Liver (tissue), 9 donors: ENCODE results near the gene PDRG1. TPM values are rescaled to one million over a fixed set of nuclear protein-coding genes. Genes with fewer than 3 reads are reported as not detected.

ENCODE experiments used
- DNase-seq: peaks from one replicate; pipeline ENCODE4 v3.0.0-alpha.2; 2017; ENCODE audit warnings: low spot score
- H3K27ac ChIP-seq, 2 donors: one replicate each; pipeline ENCODE4 v1.7.0; 2013; ENCODE audit warnings: inconsistent platforms in 2 of 2, low read length in 2 of 2, control low read depth in 1 of 2, low read depth in 1 of 2, mild to moderate bottlenecking in 1 of 2
- H3K27me3 ChIP-seq, 4 donors: one replicate each; pipeline versions ENCODE4 v1.6.1 to v1.7.0; 2013; ENCODE audit warnings: low read length in 3 of 4, inconsistent platforms in 1 of 4, mild to moderate bottlenecking in 1 of 4, moderate library complexity in 1 of 4; ENCODE audit not compliant: control insufficient read depth in 4 of 4, insufficient read depth in 4 of 4
- H3K36me3 ChIP-seq, 4 donors: one replicate each; pipeline versions ENCODE4 v1.6.1 to v1.7.0; 2013; ENCODE audit warnings: low read length in 3 of 4, mild to moderate bottlenecking in 3 of 4, low read depth in 1 of 4, moderate library complexity in 1 of 4; ENCODE audit not compliant: control insufficient read depth in 4 of 4, insufficient read depth in 3 of 4
- H3K4me1 ChIP-seq, 4 donors: one replicate each; pipeline versions ENCODE4 v1.6.1 to v1.7.0; 2013; ENCODE audit warnings: low read length in 3 of 4, mild to moderate bottlenecking in 3 of 4, moderate library complexity in 1 of 4; ENCODE audit not compliant: control insufficient read depth in 4 of 4, insufficient read depth in 4 of 4
- H3K4me3 ChIP-seq, 3 donors: one replicate each; pipeline versions ENCODE4 v1.6.1 to v1.7.0; 2013; ENCODE audit warnings: low read length in 3 of 3, control low read depth in 1 of 3, low read depth in 1 of 3, mild to moderate bottlenecking in 1 of 3
- H3K9ac ChIP-seq, 2 donors: one replicate each; pipeline ENCODE4 v1.7.0; 2013; ENCODE audit warnings: low read length in 2 of 2, mild to moderate bottlenecking in 2 of 2, moderate library complexity in 2 of 2, control low read depth in 1 of 2, low read depth in 1 of 2
- H3K9me3 ChIP-seq, 4 donors: one replicate each; pipeline versions ENCODE4 v1.6.1 to v1.7.0; 2013; ENCODE audit warnings: low read length in 3 of 4; ENCODE audit not compliant: control insufficient read depth in 4 of 4
- EGR1 ChIP-seq, 2 donors: IDR thresholded peaks; 2 replicates each; pipeline ENCODE4 v1.6.1; 2016 to 2018; ENCODE audit warnings: antibody characterized with exemption in 2 of 2, low read depth in 2 of 2
- FOXA1 ChIP-seq: IDR thresholded peaks from 2 replicates; pipeline ENCODE4 v1.6.1; 2016; ENCODE audit warnings: antibody characterized with exemption
- FOXA2 ChIP-seq: IDR thresholded peaks from 2 replicates; pipeline ENCODE4 v1.6.1; 2016; ENCODE audit warnings: antibody characterized with exemption
- GABPA ChIP-seq, 2 donors: IDR thresholded peaks in 1 of 2; conservative IDR thresholded peaks in 1 of 2; 2 replicates each; pipeline ENCODE4 v1.6.1; 2016; ENCODE audit warnings: antibody characterized with exemption in 2 of 2, mild to moderate bottlenecking in 1 of 2, moderate library complexity in 1 of 2
- HNF4A ChIP-seq, 2 donors: conservative IDR thresholded peaks; 2 replicates each; pipeline ENCODE4 v1.6.1; 2016; ENCODE audit warnings: antibody characterized with exemption in 2 of 2, mild to moderate bottlenecking in 2 of 2
- HNF4G ChIP-seq: IDR thresholded peaks from 2 replicates; pipeline ENCODE4 v1.6.1; 2016; ENCODE audit warnings: antibody characterized with exemption
- JUND ChIP-seq, 2 donors: IDR thresholded peaks; 2 replicates each; pipeline ENCODE4 v1.6.1; 2016; ENCODE audit warnings: antibody characterized with exemption in 2 of 2
- MAX ChIP-seq: IDR thresholded peaks from 2 replicates; pipeline ENCODE4 v1.6.1; 2016; ENCODE audit warnings: antibody characterized with exemption
- NR2F2 ChIP-seq: IDR thresholded peaks from 2 replicates; pipeline ENCODE4 v1.6.1; 2016; ENCODE audit warnings: antibody characterized with exemption
- RAD21 ChIP-seq, 2 donors: IDR thresholded peaks; 2 replicates each; pipeline ENCODE4 v1.6.1; 2016; ENCODE audit warnings: antibody characterized with exemption in 2 of 2, mild to moderate bottlenecking in 2 of 2
- REST ChIP-seq: IDR thresholded peaks from 2 replicates; pipeline ENCODE4 v1.6.1; 2016; ENCODE audit warnings: antibody characterized with exemption, mild to moderate bottlenecking
- RXRA ChIP-seq, 2 donors: IDR thresholded peaks; 2 replicates each; pipeline ENCODE4 v1.6.1; 2017 to 2018; ENCODE audit warnings: antibody characterized with exemption in 2 of 2, mild to moderate bottlenecking in 1 of 2
- SP1 ChIP-seq: IDR thresholded peaks from 2 replicates; pipeline ENCODE4 v1.6.1; 2018; ENCODE audit warnings: antibody characterized with exemption, mild to moderate bottlenecking
- TAF1 ChIP-seq: conservative IDR thresholded peaks from 2 replicates; pipeline ENCODE4 v1.6.1; 2016; ENCODE audit warnings: antibody characterized with exemption, mild to moderate bottlenecking
- YY1 ChIP-seq: IDR thresholded peaks from 2 replicates; pipeline ENCODE4 v1.6.1; 2016; ENCODE audit warnings: antibody characterized with exemption, mild to moderate bottlenecking
- ZBTB33 ChIP-seq: IDR thresholded peaks from 2 replicates; pipeline ENCODE4 v1.6.1; 2016; ENCODE audit warnings: antibody characterized with exemption
- WGBS: extraction: QIAGEN DNeasy Blood & Tissue Kit; methylation state at CpG from one replicate; pipeline ENCODE4 v1.1.7; 2013; 5-methylcytosine and 5-hydroxymethylcytosine counted together
- polyA plus RNA-seq, 2 donors: library from polyadenylated mRNA; stranded (reverse) in 1 of 2; unstranded in 1 of 2; fragments of 200-250 nt in 1 of 2; fragments of >200 nt in 1 of 2; fragmentation: Nextera tagmentation in 1 of 2; extraction: Ambion mirVana in 1 of 2; gene quantifications; one replicate each; pipeline versions ENCODE4 v1.2.1 to v1.2.3, GENCODE V29; 2013 to 2015
- total RNA-seq, 2 donors: library from RNA; depleted of rRNA; stranded (reverse); fragments of >200 nt; gene quantifications; one replicate each; pipeline ENCODE4 v1.2.3, GENCODE V29; 2014
- TF ChIP-seq, protein P1 (sequence below): IDR thresholded peaks from 2 replicates; pipeline ENCODE4 v1.6.1; 2016; ENCODE audit warnings: antibody characterized with exemption
- TF ChIP-seq, protein P2 (sequence below): fragments of 150-350 bp; IDR thresholded peaks from 2 replicates; pipeline ENCODE4 v1.5.1; 2017; ENCODE audit warnings: improper control_type of control experiment, low read depth, low read length; ENCODE audit not compliant: missing input control
- donor health status: healthy.
- donor health status: healthy.
- donor health status: healthy.
- donor health status: healthy.
- donor health status: healthy.

Gene PDRG1
- total and polyA plus RNA-seq, 4 donors = 2.2 to 8.0 (median 3.6) TPM

DNA sequence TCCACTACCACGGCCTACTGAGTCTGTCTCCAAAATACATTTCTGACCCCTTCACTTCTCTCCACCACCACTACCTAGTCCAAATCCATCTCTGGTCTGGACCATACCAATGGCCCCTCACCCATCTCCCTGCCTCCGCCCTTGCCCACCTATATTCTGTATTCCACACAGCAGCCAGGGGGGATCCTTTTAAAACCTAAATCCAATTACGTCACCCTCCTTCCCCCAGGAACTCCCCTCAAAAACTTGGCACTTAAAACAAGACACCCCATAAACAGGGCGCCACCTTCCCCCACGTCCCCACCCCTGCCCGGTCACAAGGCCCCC, 680 bp downstream of the PDRG1 start (continued):
- no peak for TF ChIP-seq REST
- TF ChIP-seq NR2F2 = no peak

- H3K27me3 ChIP-seq = no peaks in the 10 kb centered on the region
- H3K9ac ChIP-seq = peak overlapping the region in 1 of 2 donors; percentile 85
- peaks cover 4 to 14% (median 10%) of the 10 kb centered on the region in 4 donors for H3K4me1 ChIP-seq
- TF ChIP-seq, protein P1, sequence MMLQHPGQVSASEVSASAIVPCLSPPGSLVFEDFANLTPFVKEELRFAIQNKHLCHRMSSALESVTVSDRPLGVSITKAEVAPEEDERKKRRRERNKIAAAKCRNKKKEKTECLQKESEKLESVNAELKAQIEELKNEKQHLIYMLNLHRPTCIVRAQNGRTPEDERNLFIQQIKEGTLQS = no peak
- no peak for TF ChIP-seq HNF4G
- no peak for TF ChIP-seq FOXA1
- TF ChIP-seq REST = no peak
- TF ChIP-seq SP1 = no peak
- no peak for TF ChIP-seq EGR1 (IDR thresholded peaks at IDR 0.05; ENCODE audit: low read depth in 2 of 2)
- TF ChIP-seq JUND (IDR thresholded peaks at IDR 0.05) = no peak
- TF ChIP-seq HNF4A (conservative IDR thresholded peaks at IDR 0.05) = no peak
- no peak for TF ChIP-seq MAX
- no peak for TF ChIP-seq ZBTB33
- no peak for TF ChIP-seq GABPA (IDR thresholded peaks at IDR 0.05 in 1 of 2, conservative IDR thresholded peaks at IDR 0.05 in 1 of 2)
- TF ChIP-seq TAF1 = no peak
- TF ChIP-seq RAD21 (IDR thresholded peaks at IDR 0.05) = no peak
- TF ChIP-seq RXRA (IDR thresholded peaks at IDR 0.05) = no peak
- TF ChIP-seq, protein P2, sequence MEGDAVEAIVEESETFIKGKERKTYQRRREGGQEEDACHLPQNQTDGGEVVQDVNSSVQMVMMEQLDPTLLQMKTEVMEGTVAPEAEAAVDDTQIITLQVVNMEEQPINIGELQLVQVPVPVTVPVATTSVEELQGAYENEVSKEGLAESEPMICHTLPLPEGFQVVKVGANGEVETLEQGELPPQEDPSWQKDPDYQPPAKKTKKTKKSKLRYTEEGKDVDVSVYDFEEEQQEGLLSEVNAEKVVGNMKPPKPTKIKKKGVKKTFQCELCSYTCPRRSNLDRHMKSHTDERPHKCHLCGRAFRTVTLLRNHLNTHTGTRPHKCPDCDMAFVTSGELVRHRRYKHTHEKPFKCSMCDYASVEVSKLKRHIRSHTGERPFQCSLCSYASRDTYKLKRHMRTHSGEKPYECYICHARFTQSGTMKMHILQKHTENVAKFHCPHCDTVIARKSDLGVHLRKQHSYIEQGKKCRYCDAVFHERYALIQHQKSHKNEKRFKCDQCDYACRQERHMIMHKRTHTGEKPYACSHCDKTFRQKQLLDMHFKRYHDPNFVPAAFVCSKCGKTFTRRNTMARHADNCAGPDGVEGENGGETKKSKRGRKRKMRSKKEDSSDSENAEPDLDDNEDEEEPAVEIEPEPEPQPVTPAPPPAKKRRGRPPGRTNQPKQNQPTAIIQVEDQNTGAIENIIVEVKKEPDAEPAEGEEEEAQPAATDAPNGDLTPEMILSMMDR = no peak
- no peak for TF ChIP-seq NR2F2
- TF ChIP-seq YY1 = no peak
- TF ChIP-seq FOXA2 = no peak
- no peak overlapping the region for H3K27ac ChIP-seq
- no peaks in the 10 kb centered on the region for H3K9me3 ChIP-seq
- peaks cover 7 to 44% (median 39%) of the 10 kb centered on the region in 4 donors for H3K36me3 ChIP-seq
- 82% methylated on average over 9 of the region's 9 CpGs for WGBS
- no peak for DNase-seq
- H3K4me3 ChIP-seq = no peak overlapping the region
Observed at GRCh38 chr20:31949877-31950646, 1.8 kb downstream of the PDRG1 start.
